HG03025 (cell line): ENCODE results near the gene MKNK1.

Source experiments
- ATAC-seq: cut with Tn5 transposase; IDR thresholded peaks from one replicate; pipeline ENCODE4 v1.9.1; 2021; ENCODE audit warnings: mild to moderate bottlenecking, moderate library complexity; ENCODE audit not compliant: unreplicated experiment, low FRiP score

Gene MKNK1

DNA sequence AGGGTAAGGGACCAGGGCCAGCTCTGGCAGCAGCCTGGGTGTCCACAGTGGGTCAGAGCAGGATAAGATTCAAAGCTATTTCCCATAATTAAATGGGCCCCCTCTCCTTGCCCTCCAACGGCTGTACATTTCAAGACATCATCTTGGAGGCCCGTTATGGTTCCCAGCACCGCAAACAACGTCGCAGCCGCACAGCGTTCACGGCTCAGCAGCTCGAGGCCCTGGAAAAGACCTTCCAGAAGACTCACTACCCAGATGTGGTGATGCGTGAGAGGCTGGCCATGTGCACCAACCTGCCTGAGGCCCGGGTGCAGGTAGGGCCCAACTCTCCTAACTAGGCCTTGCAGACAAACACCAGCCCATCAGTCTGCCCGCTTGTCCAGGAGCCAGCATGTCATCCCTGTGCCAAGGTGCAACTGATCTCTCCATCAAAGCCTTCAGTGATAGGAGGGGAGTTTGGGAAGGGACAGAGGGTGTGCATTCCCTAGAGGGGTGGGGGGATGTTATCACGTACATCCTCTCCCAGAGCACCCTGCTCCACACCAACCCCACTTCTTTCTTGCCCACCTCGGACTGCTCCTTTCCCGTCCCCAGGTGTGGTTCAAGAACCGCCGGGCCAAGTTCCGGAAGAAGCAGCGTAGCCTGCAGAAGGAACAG, 93.6 kb downstream of the MKNK1 start:
- ATAC-seq, result no peak

DNA sequence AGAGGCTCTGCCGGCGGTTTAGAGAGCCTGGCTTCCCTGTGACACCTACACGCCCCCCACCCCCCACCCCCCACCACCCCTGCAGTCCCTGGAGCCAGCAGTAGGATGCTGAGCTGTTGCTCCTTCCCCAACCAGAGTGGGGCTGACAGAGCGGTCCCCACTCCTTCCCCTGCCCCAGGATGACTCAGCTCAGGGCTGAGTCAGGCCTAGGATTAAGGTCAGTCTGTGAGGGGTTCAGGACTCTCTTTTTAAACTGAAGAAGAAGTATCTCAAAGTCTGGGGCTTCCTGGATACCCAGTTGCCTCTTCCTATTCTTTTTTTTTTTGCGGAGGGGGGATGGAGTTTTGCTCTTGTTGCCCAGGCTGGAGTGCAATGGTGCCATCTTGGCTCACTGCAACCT, 95.3 kb downstream of the MKNK1 start:
- no peak for ATAC-seq
